CD4-positive, alpha-beta T cell (primary cell): ENCODE data around the gene PTGER4. TPM values are rescaled to one million over a fixed set of nuclear protein-coding genes. Genes with fewer than 3 reads are reported as not detected.
"Not testable (repeated sequence)": the region's sequence is repeated elsewhere in the genome, so short reads cannot be mapped to it uniquely, and the experiment has no call there.

ENCODE experiments used
- ATAC-seq: fragments of 200-7000 bp; cut with Tn5 transposase; one replicate; pipeline ENCODE4 v1.10.0; 2022; ENCODE audit warnings: mild to moderate bottlenecking; ENCODE audit not compliant: poor library complexity
- CTCF ChIA-PET: fragments of 350-600 bp; sonication (Branson Sonifier 250); formaldehyde crosslinking; loops from one replicate; lab custom pipeline; 2021; ENCODE audit warnings: antibody characterized with exemption, inconsistent platforms; lab: Charles Lee
- POLR2A ChIA-PET: fragments of 350-600 bp; sonication (Branson Sonifier 250); formaldehyde crosslinking; loops from one replicate; lab custom pipeline; 2021; ENCODE audit warnings: antibody characterized with exemption, inconsistent platforms; lab: Charles Lee
- DNase-seq, 14 experiments: peaks; one replicate each; pipeline ENCODE4 v3.0.0-alpha.2; 2013 to 2020; ENCODE audit warnings: mixed read lengths in 2 of 14
- H3K27ac ChIP-seq, 2 donors: one replicate each; pipeline versions ENCODE4 v1.5.1 to v1.7.0; 2013; ENCODE audit warnings: low read length in 2 of 2, low read depth in 1 of 2, mild to moderate bottlenecking in 1 of 2
- H3K27me3 ChIP-seq, 2 experiments: 1 replicate in 1 of 2; 2 replicates in 1 of 2; pipeline versions ENCODE4 v1.6.1 to v1.7.0; 2013; ENCODE audit warnings: low read length in 2 of 2, control low read depth in 1 of 2, mild to moderate bottlenecking in 1 of 2, moderate library complexity in 1 of 2; ENCODE audit not compliant: insufficient read depth in 2 of 2, control insufficient read depth in 1 of 2
- H3K36me3 ChIP-seq: one replicate; pipeline ENCODE4 v1.6.1; 2013; ENCODE audit warnings: low read length, control low read depth; ENCODE audit not compliant: insufficient read depth
- H3K4me1 ChIP-seq: one replicate; pipeline ENCODE4 v1.6.1; 2013; ENCODE audit warnings: low read length, control low read depth; ENCODE audit not compliant: insufficient read depth
- H3K4me3 ChIP-seq: one replicate; pipeline ENCODE4 v1.5.1; 2013; ENCODE audit warnings: mild to moderate bottlenecking, low read length, moderate library complexity
- H3K9me3 ChIP-seq, 2 experiments: 1 replicate in 1 of 2; 2 replicates in 1 of 2; pipeline versions ENCODE4 v1.6.1 to v1.7.0; 2013; ENCODE audit warnings: low read length in 2 of 2, mild to moderate bottlenecking in 2 of 2, control low read depth in 1 of 2, moderate library complexity in 1 of 2; ENCODE audit not compliant: control insufficient read depth in 1 of 2, insufficient read depth in 1 of 2
- H3K27ac Mint-ChIP-seq: one replicate; pipeline ENCODE4 v1.8.0; 2020; ENCODE audit warnings: mixed read lengths
- H3K27me3 Mint-ChIP-seq: one replicate; pipeline ENCODE4 v1.8.0; 2021; ENCODE audit warnings: mixed read lengths
- H3K36me3 Mint-ChIP-seq: one replicate; pipeline ENCODE4 v1.8.0; 2021; ENCODE audit warnings: low read depth, mixed read lengths
- H3K4me1 Mint-ChIP-seq: one replicate; pipeline ENCODE4 v1.8.0; 2021; ENCODE audit warnings: low read depth, mixed read lengths
- H3K4me3 Mint-ChIP-seq: one replicate; pipeline ENCODE4 v1.8.0; 2020; ENCODE audit warnings: mild to moderate bottlenecking, mixed read lengths
- H3K9me3 Mint-ChIP-seq: one replicate; pipeline ENCODE4 v1.8.0; 2020; ENCODE audit warnings: mixed read lengths
- CTCF ChIP-seq: fragments of 200-600 bp; IDR thresholded peaks from one replicate; pipeline ENCODE4 v1.8.0; 2022; ENCODE audit warnings: antibody characterized with exemption, mild to moderate bottlenecking
- intact Hi-C, 2 experiments: fragments of 100-400 bp; cut with DNase I in 1 of 2; cut with micrococcal nuclease in 1 of 2; formaldehyde crosslinking; loops; one replicate each; pipeline versions ENCODE4 v1.15.1 to v1.9.0; 2023 to 2025; cut with DNase I, micrococcal nuclease
- total RNA-seq, 174 experiments: library from RNA in 2 of 174; stranded (reverse) in 2 of 174; gene quantifications; one replicate each; pipeline ENCODE4 v1.2.3 and lab custom pipeline; 2021 to 2026

Gene PTGER4
- total RNA-seq, 2 experiments from 2014 or later, result 352 to 356 TPM

- Histone ChIP-seq H3K27ac (peak overlapping the region; percentile 33 to 42), H3K4me1 (peaks cover 29% of the 10 kb centered on the region), H3K36me3 (no peaks in the 10 kb centered on the region), H3K27me3 (no peaks in the 10 kb centered on the region), H3K4me3 (peak overlapping the region; percentile 28), H3K9me3 (no peaks in the 10 kb centered on the region)
- H3K36me3 Mint-ChIP-seq, result no peaks in the 10 kb centered on the region
- no peak for ATAC-seq
- no peaks in the 10 kb centered on the region for H3K27me3 Mint-ChIP-seq
- DNase-seq, result no peak
- H3K4me1 Mint-ChIP-seq, result peaks cover 84% of the 10 kb centered on the region
- ChIA-PET CTCF (interaction anchor here (1.0 to 2.5 kb wide), 2 partner anchors 12 to 15 kb away, joined by 5 to 11 read pairs; no protein-coding TSS in a partner anchor), POLR2A (interaction anchor here (0.7 to 5.3 kb wide), 13 partner anchors 17 to 1471 kb away, joined by 3 to 103 read pairs (median 4); partner anchors contain the start of gene PTGER4)
- intact Hi-C loops, result loop anchor here in 1 of 2 experiments (2.0 kb wide), 1 partner anchor 24 kb away; the partner anchor contains the start of gene PTGER4
- peak overlapping the region; percentile 82 for H3K27ac Mint-ChIP-seq
- H3K9me3 Mint-ChIP-seq, result no peaks in the 10 kb centered on the region
- no peak for TF ChIP-seq CTCF
- H3K4me3 Mint-ChIP-seq, result peak overlapping the region; percentile 84
These were observed 25.2 kb upstream of the PTGER4 start for GRCh38 chr5:40654377-40654991.

- H3K9me3 Mint-ChIP-seq, result no peaks in the 10 kb centered on the region
- no peaks in the 10 kb centered on the region for H3K27me3 Mint-ChIP-seq
- H3K36me3 ChIP-seq, result no peaks in the 10 kb centered on the region
- peak overlapping the region in 1 of 2 donors; percentile 18 for H3K27ac ChIP-seq
- H3K4me1 ChIP-seq, result peaks cover 23% of the 10 kb centered on the region
- no peak for TF ChIP-seq CTCF
- H3K27me3 ChIP-seq, result no peaks in the 10 kb centered on the region
- H3K4me3 ChIP-seq, result peak overlapping the region; percentile 15
- POLR2A ChIA-PET, result interaction anchor here (0.7 to 5.3 kb wide), 7 partner anchors 11 to 1471 kb away, joined by 3 to 103 read pairs (median 3); partner anchors contain the start of gene PTGER4
- peak overlapping the region; percentile 82 for H3K27ac Mint-ChIP-seq
- peak; percentile 35 for ATAC-seq
- intact Hi-C loops, result loop anchor here in 1 of 2 experiments (2.0 kb wide), 1 partner anchor 24 kb away; the partner anchor contains the start of gene PTGER4
- H3K4me1 Mint-ChIP-seq, result peaks cover 78% of the 10 kb centered on the region
- no peaks in the 10 kb centered on the region for H3K9me3 ChIP-seq
- no peaks in the 10 kb centered on the region for H3K36me3 Mint-ChIP-seq
- DNase-seq, result peak in 2 of 14 experiments; percentile 43 to 60
- CTCF ChIA-PET, result interaction anchor here (1.0 kb wide), 1 partner anchor 11 kb away, joined by 5 read pairs; no protein-coding TSS in a partner anchor
- H3K4me3 Mint-ChIP-seq, result peak overlapping the region; percentile 84
These were observed 24.6 kb upstream of the PTGER4 start for GRCh38 chr5:40655138-40655537.

GRCh38 chr5:40656091-40656490 lies 23.6 kb upstream of the PTGER4 start:
- CTCF ChIA-PET, H3K4me3 ChIP-seq, H3K9me3 ChIP-seq, H3K36me3 ChIP-seq, H3K27me3 Mint-ChIP-seq, H3K27ac ChIP-seq, H3K27me3 ChIP-seq, H3K4me3 Mint-ChIP-seq, DNase-seq, H3K36me3 Mint-ChIP-seq, H3K9me3 Mint-ChIP-seq, ATAC-seq: not testable (repeated sequence)
- Mint-ChIP-seq H3K27ac (peak overlapping the region; percentile 82), H3K4me1 (peaks cover 69% of the 10 kb centered on the region)
- intact Hi-C loops, result loop anchor here in 1 of 2 experiments (2.0 kb wide), 1 partner anchor 15 kb away; no protein-coding TSS in a partner anchor
- POLR2A ChIA-PET, result interaction anchor here (1.0 to 5.3 kb wide), 2 partner anchors 10 to 23 kb away, joined by 3 to 103 read pairs; partner anchors contain the start of gene PTGER4
- peaks cover 19% of the 10 kb centered on the region for H3K4me1 ChIP-seq
